ENCODE data around the gene RAP1GDS1.

DNA sequence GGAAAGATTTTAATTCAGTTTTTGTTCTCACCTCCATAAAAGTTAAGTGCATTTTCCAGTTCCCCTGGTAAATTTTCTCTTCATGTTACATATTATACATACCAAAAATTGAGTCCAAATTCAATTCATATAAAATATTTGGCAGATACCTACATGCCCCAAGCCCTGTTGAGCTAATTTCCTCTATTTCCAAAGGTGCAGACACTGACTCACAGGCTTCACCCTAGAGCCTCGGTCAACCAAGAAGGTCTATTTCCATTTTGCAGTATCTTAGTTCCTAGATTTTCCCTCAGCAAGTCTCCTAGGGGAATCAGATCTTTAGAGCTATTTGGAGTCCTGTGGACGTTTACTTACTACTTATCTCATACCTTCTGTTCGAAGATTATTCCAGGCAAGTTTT, 222.8 kb downstream of the RAP1GDS1 start:
- TF ChIP-seq, protein P1, sequence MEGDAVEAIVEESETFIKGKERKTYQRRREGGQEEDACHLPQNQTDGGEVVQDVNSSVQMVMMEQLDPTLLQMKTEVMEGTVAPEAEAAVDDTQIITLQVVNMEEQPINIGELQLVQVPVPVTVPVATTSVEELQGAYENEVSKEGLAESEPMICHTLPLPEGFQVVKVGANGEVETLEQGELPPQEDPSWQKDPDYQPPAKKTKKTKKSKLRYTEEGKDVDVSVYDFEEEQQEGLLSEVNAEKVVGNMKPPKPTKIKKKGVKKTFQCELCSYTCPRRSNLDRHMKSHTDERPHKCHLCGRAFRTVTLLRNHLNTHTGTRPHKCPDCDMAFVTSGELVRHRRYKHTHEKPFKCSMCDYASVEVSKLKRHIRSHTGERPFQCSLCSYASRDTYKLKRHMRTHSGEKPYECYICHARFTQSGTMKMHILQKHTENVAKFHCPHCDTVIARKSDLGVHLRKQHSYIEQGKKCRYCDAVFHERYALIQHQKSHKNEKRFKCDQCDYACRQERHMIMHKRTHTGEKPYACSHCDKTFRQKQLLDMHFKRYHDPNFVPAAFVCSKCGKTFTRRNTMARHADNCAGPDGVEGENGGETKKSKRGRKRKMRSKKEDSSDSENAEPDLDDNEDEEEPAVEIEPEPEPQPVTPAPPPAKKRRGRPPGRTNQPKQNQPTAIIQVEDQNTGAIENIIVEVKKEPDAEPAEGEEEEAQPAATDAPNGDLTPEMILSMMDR (IDR thresholded peaks at IDR 0.05) = no peak
- no peak for TF ChIP-seq POLR2AphosphoS5 (IDR thresholded peaks at IDR 0.05)
- TF ChIP-seq EP300 (IDR thresholded peaks at IDR 0.05) = no peak

Measured in stomach (tissue), 4 donors.